Measurements from ENCODE around the gene MICU2.
"Not testable (repeated sequence)": the region's sequence is repeated elsewhere in the genome, so short reads cannot be mapped to it uniquely, and the experiment has no call there.

The MICU2 gene

DNA sequence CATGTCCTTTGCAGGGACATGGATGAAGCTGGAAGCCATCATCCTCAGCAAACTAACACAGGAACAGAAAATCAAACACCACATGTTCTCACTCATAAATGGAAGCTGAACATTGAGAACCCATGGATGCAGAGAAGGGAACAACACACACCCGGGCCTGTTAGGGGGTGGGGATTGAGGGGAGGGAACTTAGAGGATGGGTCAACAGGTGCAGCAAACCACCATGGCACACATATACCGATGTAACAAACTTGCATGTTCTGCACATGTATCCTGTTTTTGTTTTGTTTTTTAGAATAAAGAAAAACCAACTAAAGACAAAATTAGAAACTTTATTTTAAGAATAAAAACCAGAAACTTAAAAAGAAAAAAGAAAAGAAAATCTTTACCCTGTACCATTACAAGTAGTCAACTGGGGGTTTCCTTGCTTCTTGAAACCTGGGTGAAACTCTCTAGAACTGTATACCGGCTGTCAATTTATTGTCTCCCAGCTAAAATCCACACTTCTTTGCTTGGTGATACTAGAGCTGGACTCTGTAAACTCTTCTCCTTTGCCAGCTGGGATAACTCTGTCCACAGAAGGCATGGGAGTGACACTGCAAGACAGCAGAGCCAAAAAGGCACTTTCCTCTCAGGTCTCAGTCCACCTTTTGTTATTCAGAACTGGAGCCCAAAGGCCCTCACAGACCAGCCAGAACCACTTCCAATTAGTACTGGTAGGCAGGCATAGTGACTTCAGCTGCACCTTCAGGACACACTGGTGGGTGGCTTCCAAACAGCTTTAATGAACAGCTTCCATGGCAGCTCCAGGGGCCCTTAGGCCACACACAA is 9.0 kb downstream of the MICU2 start:
- no peak for DNase-seq (ENCODE audit: low read depth in 2 of 2)

GRCh38 chr13:21590665-21591456 is 13.1 kb downstream of the MICU2 start:
- not testable (repeated sequence) for DNase-seq (ENCODE audit: low read depth in 2 of 2)

- DNase-seq (ENCODE audit: low read depth in 2 of 2) = no peak
These were observed 13.7 kb downstream of the MICU2 start for GRCh38 chr13:21590231-21590630.

DNA sequence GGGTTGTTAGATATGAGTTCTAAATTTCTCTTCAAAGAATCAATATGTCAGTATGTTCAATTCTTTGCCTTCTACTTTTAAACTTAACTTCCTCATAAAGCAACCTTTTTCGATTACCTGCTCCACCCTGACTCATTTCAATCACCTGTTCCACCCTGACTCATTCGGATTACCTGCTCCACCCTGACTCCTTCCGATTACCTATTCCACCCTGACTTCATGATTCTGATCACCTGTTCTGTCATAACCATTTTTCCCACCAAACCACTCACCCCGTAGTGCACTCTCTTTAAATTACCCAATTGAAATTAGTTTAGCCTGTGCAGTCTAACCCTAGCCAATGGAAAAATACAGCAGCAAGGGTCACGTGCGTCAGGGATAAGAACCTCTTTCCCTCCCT is 14.5 kb downstream of the MICU2 start:
- DNase-seq (ENCODE audit: low read depth in 2 of 2) = not testable (repeated sequence)

GRCh38 chr13:21588411-21588810 is 15.6 kb downstream of the MICU2 start:
- not testable (repeated sequence) for DNase-seq (ENCODE audit: low read depth in 2 of 2)

DNA sequence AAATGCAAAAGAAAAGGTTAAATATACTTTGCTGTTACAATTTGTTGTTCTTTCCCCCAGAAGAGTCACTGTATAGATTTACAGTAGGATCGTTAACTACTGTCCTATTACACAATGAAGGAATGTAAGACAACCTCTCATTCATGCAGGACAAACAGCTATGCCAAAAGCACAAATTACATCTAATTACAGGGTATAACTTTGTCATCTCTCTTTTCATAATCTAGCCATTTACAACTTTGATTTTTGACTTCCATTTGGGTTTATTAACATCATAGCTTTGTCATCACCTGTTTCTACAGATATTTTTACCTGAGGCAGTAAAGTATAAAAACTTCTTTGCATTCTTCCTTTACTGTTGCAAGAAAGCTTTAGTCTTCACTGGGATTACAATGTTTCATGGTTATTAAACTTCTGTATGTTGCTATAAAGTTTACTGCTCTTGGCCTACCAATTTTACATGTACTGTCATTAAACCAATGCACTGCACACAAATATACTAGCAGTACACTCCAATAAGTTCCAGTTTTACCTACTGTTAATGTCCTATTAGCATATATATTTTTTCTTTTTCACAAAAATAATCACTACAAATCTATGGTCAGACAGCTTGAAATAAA is 18.9 kb downstream of the MICU2 start:
- DNase-seq (ENCODE audit: low read depth in 2 of 2) = no peak

- no peak for DNase-seq (ENCODE audit: low read depth in 2 of 2)
These were observed 20.5 kb downstream of the MICU2 start for GRCh38 chr13:21583478-21583877.

- no peak for DNase-seq (ENCODE audit: low read depth in 2 of 2)
These were observed 23.2 kb downstream of the MICU2 start for GRCh38 chr13:21580736-21581135.

GRCh38 chr13:21579754-21580316 is 24.1 kb downstream of the MICU2 start:
- DNase-seq (ENCODE audit: low read depth in 2 of 2) = no peak

GRCh38 chr13:21578748-21579147 is 25.2 kb downstream of the MICU2 start:
- DNase-seq (ENCODE audit: low read depth in 2 of 2) = no peak

DNA sequence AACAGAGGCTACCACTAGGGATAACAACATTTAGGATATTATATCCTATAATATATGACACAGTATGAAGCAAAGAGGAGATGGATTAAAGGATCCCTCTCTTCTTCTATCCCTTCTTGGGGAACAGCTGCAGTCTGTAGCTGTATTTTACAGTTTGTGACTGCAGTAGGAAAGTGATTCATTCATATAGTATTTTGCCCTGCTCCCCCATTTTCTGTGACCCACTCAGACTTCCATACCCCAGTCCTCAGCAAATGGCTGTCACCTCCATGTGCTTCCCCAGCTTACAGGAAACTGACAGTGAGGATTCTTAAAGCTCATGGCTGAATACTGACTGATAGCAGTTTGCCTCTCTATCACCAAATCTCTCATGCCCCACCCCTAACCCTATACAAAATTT is 27.5 kb downstream of the MICU2 start:
- DNase-seq (ENCODE audit: low read depth in 2 of 2) = no peak

- DNase-seq (ENCODE audit: low read depth in 2 of 2) = no peak
These were observed 29.9 kb downstream of the MICU2 start for GRCh38 chr13:21573920-21574712.

GRCh38 chr13:21569686-21570085 is 34.3 kb downstream of the MICU2 start:
- DNase-seq (ENCODE audit: low read depth in 2 of 2) = no peak

GRCh38 chr13:21568854-21569253 is 35.1 kb downstream of the MICU2 start:
- DNase-seq (ENCODE audit: low read depth in 2 of 2) = no peak

GRCh38 chr13:21567714-21568113 is 36.3 kb downstream of the MICU2 start:
- DNase-seq (ENCODE audit: low read depth in 2 of 2) = no peak

DNA sequence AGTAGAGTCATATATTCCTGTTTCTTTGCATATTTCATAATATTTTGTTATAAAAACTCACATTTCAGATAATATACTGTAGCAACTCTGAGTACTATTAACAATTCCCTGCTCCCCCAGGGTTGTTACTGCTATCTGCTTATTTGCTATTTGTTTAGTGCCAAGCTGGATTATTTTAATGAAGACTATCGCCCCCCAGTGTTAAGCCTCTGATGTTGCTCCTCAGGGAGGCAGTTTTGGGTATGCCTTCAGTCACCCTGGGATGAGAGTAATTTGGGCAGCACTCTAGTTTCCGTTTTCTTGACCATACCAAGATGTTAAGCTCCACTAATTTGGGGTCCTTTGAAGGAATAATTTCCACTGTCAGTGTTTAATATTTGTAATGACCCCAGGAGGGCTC is 46.0 kb downstream of the MICU2 start:
- DNase-seq (ENCODE audit: low read depth in 2 of 2) = no peak

DNA sequence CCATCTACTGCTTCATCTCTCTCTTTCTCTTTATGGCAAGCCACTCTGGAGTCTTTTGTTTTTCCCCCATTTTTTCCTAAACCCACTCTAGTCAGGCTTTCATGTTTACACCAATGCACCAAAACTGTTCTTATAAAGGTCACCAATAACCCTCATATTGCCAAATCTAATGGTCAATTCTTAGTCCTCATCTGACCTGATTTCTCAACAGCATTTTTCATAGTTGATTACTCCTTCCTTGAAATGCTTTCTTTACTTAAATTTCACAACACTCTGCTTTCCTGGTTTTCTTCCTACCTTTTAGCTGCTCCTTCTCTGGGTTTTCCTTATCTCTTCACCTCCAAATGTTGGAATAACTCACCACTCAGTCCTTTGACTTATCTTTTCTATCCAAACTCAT is 47.9 kb downstream of the MICU2 start:
- no peak for DNase-seq (ENCODE audit: low read depth in 2 of 2)

GRCh38 chr13:21553261-21553660 is 50.7 kb downstream of the MICU2 start:
- not testable (repeated sequence) for DNase-seq (ENCODE audit: low read depth in 2 of 2)

DNA sequence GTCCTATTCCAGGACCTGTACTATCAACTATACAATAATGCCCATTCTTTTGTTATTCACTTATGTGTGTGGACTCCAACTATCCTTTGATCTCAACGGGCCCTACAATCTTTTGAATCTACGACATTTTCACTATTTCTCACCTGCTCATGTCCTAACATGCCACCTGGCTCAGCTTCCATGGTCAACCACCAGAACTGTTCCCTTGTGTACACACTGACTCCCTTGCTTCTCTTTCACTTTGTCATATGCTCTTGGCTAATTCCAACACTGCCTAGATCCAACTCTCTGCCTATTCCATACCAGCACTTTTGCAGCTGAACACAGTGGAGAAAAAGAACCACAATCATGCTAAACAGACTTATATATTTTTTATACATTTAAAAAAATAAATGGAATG is 53.1 kb downstream of the MICU2 start:
- DNase-seq (ENCODE audit: low read depth in 2 of 2) = no peak

DNA sequence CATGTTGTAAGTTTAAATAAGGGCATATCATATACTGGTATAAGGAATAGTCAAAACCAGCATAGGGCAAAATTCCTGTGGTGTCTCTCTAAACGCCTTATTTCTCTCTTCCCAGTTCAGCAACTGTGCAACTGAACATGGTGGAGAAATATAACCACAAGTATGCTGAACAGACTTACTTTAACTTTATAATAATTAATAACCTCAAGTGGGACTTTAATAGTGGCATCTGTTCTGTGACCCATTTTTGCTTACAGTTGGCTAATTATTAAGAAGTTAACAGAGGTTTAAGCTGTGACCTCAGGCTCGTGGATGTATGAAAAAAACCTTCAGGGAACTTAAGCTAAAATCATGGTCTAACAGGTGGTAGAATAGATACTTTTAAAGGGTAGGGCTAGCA is 54.3 kb downstream of the MICU2 start:
- DNase-seq (ENCODE audit: low read depth in 2 of 2) = no peak

GRCh38 chr13:21548577-21548976 is 55.4 kb downstream of the MICU2 start:
- no peak for DNase-seq (ENCODE audit: low read depth in 2 of 2)
